NCI-H2107 treated with DMSO at 0.1 percent for 48 hours (cell line): ENCODE results near the gene PRKAG2.

ENCODE experiments used
- DNase-seq: peaks from one replicate; lab custom pipeline; 2025; ENCODE audit not compliant: unreplicated experiment; lab: John Stamatoyannopoulos, UW

PRKAG2 gene

GRCh38 chr7:151662251-151662826, 214.6 kb downstream of the PRKAG2 start:
- no peak for DNase-seq

- DNase-seq, result no peak
These were observed 215.3 kb downstream of the PRKAG2 start for GRCh38 chr7:151661587-151661986.

GRCh38 chr7:151660141-151660540, 216.8 kb downstream of the PRKAG2 start:
- DNase-seq, result no peak

- DNase-seq, result no peak
These were observed 217.7 kb downstream of the PRKAG2 start for GRCh38 chr7:151659219-151659618.

- no peak for DNase-seq
These were observed 218.1 kb downstream of the PRKAG2 start for GRCh38 chr7:151658778-151659177.

- no peak for DNase-seq
These were observed 219.7 kb downstream of the PRKAG2 start for GRCh38 chr7:151657173-151657572.

- DNase-seq, result no peak
These were observed 221.4 kb downstream of the PRKAG2 start for GRCh38 chr7:151655555-151655954.

GRCh38 chr7:151652111-151652510, 224.8 kb downstream of the PRKAG2 start:
- DNase-seq, result peak; percentile 32

- no peak for DNase-seq
These were observed 226.8 kb downstream of the PRKAG2 start for GRCh38 chr7:151650161-151650560.

GRCh38 chr7:151648429-151648828, 228.5 kb downstream of the PRKAG2 start:
- peak; percentile 24 for DNase-seq

- no peak for DNase-seq
These were observed 229.0 kb downstream of the PRKAG2 start for GRCh38 chr7:151647874-151648273.

- no peak for DNase-seq
These were observed 229.9 kb downstream of the PRKAG2 start for GRCh38 chr7:151647006-151647405.

GRCh38 chr7:151645311-151645710, 231.6 kb downstream of the PRKAG2 start:
- no peak for DNase-seq

GRCh38 chr7:151644554-151644953, 232.4 kb downstream of the PRKAG2 start:
- DNase-seq, result no peak

GRCh38 chr7:151642746-151643145, 234.2 kb downstream of the PRKAG2 start:
- DNase-seq, result no peak

- no peak for DNase-seq
These were observed 235.3 kb downstream of the PRKAG2 start for GRCh38 chr7:151641587-151641986.

- DNase-seq, result no peak
These were observed 239.1 kb downstream of the PRKAG2 start for GRCh38 chr7:151637781-151638261.

- no peak for DNase-seq
These were observed 242.3 kb downstream of the PRKAG2 start for GRCh38 chr7:151634643-151635042.

GRCh38 chr7:151633516-151633812, 243.5 kb downstream of the PRKAG2 start:
- DNase-seq, result no peak

GRCh38 chr7:151632750-151633515, 244.0 kb downstream of the PRKAG2 start:
- DNase-seq, result no peak

- peak; percentile 69 for DNase-seq
These were observed 244.8 kb downstream of the PRKAG2 start for GRCh38 chr7:151631953-151632749.

GRCh38 chr7:151631570-151631952, 245.4 kb downstream of the PRKAG2 start:
- DNase-seq, result peak; percentile 52
